Liver (tissue), 9 donors: Measurements from ENCODE around the gene ZFP42. TPM values are rescaled to one million over a fixed set of nuclear protein-coding genes. Genes with fewer than 3 reads are reported as not detected.

Experiments
- DNase-seq: peaks from one replicate; pipeline ENCODE4 v3.0.0-alpha.2; 2017; ENCODE audit warnings: low spot score
- H3K27ac ChIP-seq, 2 donors: one replicate each; pipeline ENCODE4 v1.7.0; 2013; ENCODE audit warnings: inconsistent platforms in 2 of 2, low read length in 2 of 2, control low read depth in 1 of 2, low read depth in 1 of 2, mild to moderate bottlenecking in 1 of 2
- H3K27me3 ChIP-seq, 4 donors: one replicate each; pipeline versions ENCODE4 v1.6.1 to v1.7.0; 2013; ENCODE audit warnings: low read length in 3 of 4, inconsistent platforms in 1 of 4, mild to moderate bottlenecking in 1 of 4, moderate library complexity in 1 of 4; ENCODE audit not compliant: control insufficient read depth in 4 of 4, insufficient read depth in 4 of 4
- H3K36me3 ChIP-seq, 4 donors: one replicate each; pipeline versions ENCODE4 v1.6.1 to v1.7.0; 2013; ENCODE audit warnings: low read length in 3 of 4, mild to moderate bottlenecking in 3 of 4, low read depth in 1 of 4, moderate library complexity in 1 of 4; ENCODE audit not compliant: control insufficient read depth in 4 of 4, insufficient read depth in 3 of 4
- H3K4me1 ChIP-seq, 4 donors: one replicate each; pipeline versions ENCODE4 v1.6.1 to v1.7.0; 2013; ENCODE audit warnings: low read length in 3 of 4, mild to moderate bottlenecking in 3 of 4, moderate library complexity in 1 of 4; ENCODE audit not compliant: control insufficient read depth in 4 of 4, insufficient read depth in 4 of 4
- H3K4me3 ChIP-seq, 3 donors: one replicate each; pipeline versions ENCODE4 v1.6.1 to v1.7.0; 2013; ENCODE audit warnings: low read length in 3 of 3, control low read depth in 1 of 3, low read depth in 1 of 3, mild to moderate bottlenecking in 1 of 3
- H3K9ac ChIP-seq, 2 donors: one replicate each; pipeline ENCODE4 v1.7.0; 2013; ENCODE audit warnings: low read length in 2 of 2, mild to moderate bottlenecking in 2 of 2, moderate library complexity in 2 of 2, control low read depth in 1 of 2, low read depth in 1 of 2
- H3K9me3 ChIP-seq, 4 donors: one replicate each; pipeline versions ENCODE4 v1.6.1 to v1.7.0; 2013; ENCODE audit warnings: low read length in 3 of 4; ENCODE audit not compliant: control insufficient read depth in 4 of 4
- ATF3 ChIP-seq: IDR thresholded peaks from 2 replicates; pipeline ENCODE4 v1.6.1; 2016; ENCODE audit warnings: antibody characterized with exemption
- CTCF ChIP-seq: fragments of 150-350 bp; IDR thresholded peaks from 2 replicates; pipeline ENCODE4 v1.5.1; 2017; ENCODE audit warnings: improper control_type of control experiment, low read depth, low read length; ENCODE audit not compliant: missing input control
- EGR1 ChIP-seq, 2 donors: IDR thresholded peaks; 2 replicates each; pipeline ENCODE4 v1.6.1; 2016 to 2018; ENCODE audit warnings: antibody characterized with exemption in 2 of 2, low read depth in 2 of 2
- FOXA2 ChIP-seq: IDR thresholded peaks from 2 replicates; pipeline ENCODE4 v1.6.1; 2016; ENCODE audit warnings: antibody characterized with exemption
- HNF4A ChIP-seq, 2 donors: conservative IDR thresholded peaks; 2 replicates each; pipeline ENCODE4 v1.6.1; 2016; ENCODE audit warnings: antibody characterized with exemption in 2 of 2, mild to moderate bottlenecking in 2 of 2
- JUND ChIP-seq, 2 donors: IDR thresholded peaks; 2 replicates each; pipeline ENCODE4 v1.6.1; 2016; ENCODE audit warnings: antibody characterized with exemption in 2 of 2
- MAX ChIP-seq: IDR thresholded peaks from 2 replicates; pipeline ENCODE4 v1.6.1; 2016; ENCODE audit warnings: antibody characterized with exemption
- NR2F2 ChIP-seq: IDR thresholded peaks from 2 replicates; pipeline ENCODE4 v1.6.1; 2016; ENCODE audit warnings: antibody characterized with exemption
- RAD21 ChIP-seq, 2 donors: IDR thresholded peaks; 2 replicates each; pipeline ENCODE4 v1.6.1; 2016; ENCODE audit warnings: antibody characterized with exemption in 2 of 2, mild to moderate bottlenecking in 2 of 2
- REST ChIP-seq: IDR thresholded peaks from 2 replicates; pipeline ENCODE4 v1.6.1; 2016; ENCODE audit warnings: antibody characterized with exemption, mild to moderate bottlenecking
- RXRA ChIP-seq, 2 donors: IDR thresholded peaks; 2 replicates each; pipeline ENCODE4 v1.6.1; 2017 to 2018; ENCODE audit warnings: antibody characterized with exemption in 2 of 2, mild to moderate bottlenecking in 1 of 2
- SP1 ChIP-seq: IDR thresholded peaks from 2 replicates; pipeline ENCODE4 v1.6.1; 2018; ENCODE audit warnings: antibody characterized with exemption, mild to moderate bottlenecking
- TAF1 ChIP-seq: conservative IDR thresholded peaks from 2 replicates; pipeline ENCODE4 v1.6.1; 2016; ENCODE audit warnings: antibody characterized with exemption, mild to moderate bottlenecking
- YY1 ChIP-seq: IDR thresholded peaks from 2 replicates; pipeline ENCODE4 v1.6.1; 2016; ENCODE audit warnings: antibody characterized with exemption, mild to moderate bottlenecking
- ZBTB33 ChIP-seq: IDR thresholded peaks from 2 replicates; pipeline ENCODE4 v1.6.1; 2016; ENCODE audit warnings: antibody characterized with exemption
- WGBS: extraction: QIAGEN DNeasy Blood & Tissue Kit; methylation state at CpG from one replicate; pipeline ENCODE4 v1.1.7; 2013; 5-methylcytosine and 5-hydroxymethylcytosine counted together
- polyA plus RNA-seq, 2 donors: library from polyadenylated mRNA; stranded (reverse) in 1 of 2; unstranded in 1 of 2; fragments of 200-250 nt in 1 of 2; fragments of >200 nt in 1 of 2; fragmentation: Nextera tagmentation in 1 of 2; extraction: Ambion mirVana in 1 of 2; gene quantifications; one replicate each; pipeline versions ENCODE4 v1.2.1 to v1.2.3, GENCODE V29; 2013 to 2015
- total RNA-seq, 2 donors: library from RNA; depleted of rRNA; stranded (reverse); fragments of >200 nt; gene quantifications; one replicate each; pipeline ENCODE4 v1.2.3, GENCODE V29; 2014
- donor health status: healthy.
- donor health status: healthy.
- donor health status: healthy.
- donor health status: healthy.
- donor health status: healthy.

The ZFP42 gene
- total and polyA plus RNA-seq, 4 donors = not detected

GRCh38 chr4:188012426-188012945 lies 16.9 kb downstream of the ZFP42 start:
- H3K27me3 ChIP-seq = no peaks in the 10 kb centered on the region
- H3K9me3 ChIP-seq = no peaks in the 10 kb centered on the region
- no peak for DNase-seq
- H3K4me1 ChIP-seq = no peaks in the 10 kb centered on the region
- H3K4me3 ChIP-seq = no peak overlapping the region
- 89% methylated on average over 7 of the region's 7 CpGs for WGBS
- H3K9ac ChIP-seq = no peak overlapping the region
- H3K27ac ChIP-seq = no peak overlapping the region
- no peaks in the 10 kb centered on the region for H3K36me3 ChIP-seq
- TF ChIP-seq REST = no peak
- TF ChIP-seq RXRA (IDR thresholded peaks at IDR 0.05) = no peak
- TF ChIP-seq EGR1 (IDR thresholded peaks at IDR 0.05; ENCODE audit: low read depth in 2 of 2) = no peak
- no peak for TF ChIP-seq FOXA2
- no peak for TF ChIP-seq MAX
- TF ChIP-seq ZBTB33 = no peak
- no peak for TF ChIP-seq YY1
- TF ChIP-seq NR2F2 = no peak
- no peak for TF ChIP-seq SP1
- TF ChIP-seq RAD21 (IDR thresholded peaks at IDR 0.05) = no peak
- TF ChIP-seq JUND (IDR thresholded peaks at IDR 0.05) = no peak
- TF ChIP-seq TAF1 = no peak
- TF ChIP-seq HNF4A (conservative IDR thresholded peaks at IDR 0.05) = no peak
- TF ChIP-seq CTCF = no peak
- no peak for TF ChIP-seq ATF3
